Measurements from ENCODE around the gene ADAMTSL1.

Gene ADAMTSL1

GRCh38 chr9:18480662-18481093, 6.7 kb downstream of the ADAMTSL1 start:
- Histone ChIP-seq H3K9me3 (no peaks in the 10 kb centered on the region), H3K4me2 (peak overlapping the region; percentile 26; the same call in 1 of the 2 replicates), H4K20me1 (no peaks in the 10 kb centered on the region), H3K27ac (no peak overlapping the region), H3K9ac (no peak overlapping the region), H3K36me3 (no peaks in the 10 kb centered on the region), H3K27me3 (no peaks in the 10 kb centered on the region), H3K4me3 (no peak overlapping the region), H3K4me1 (peaks cover 9% of the 10 kb centered on the region)
- TF ChIP-seq Cebpa-rat (IDR thresholded peaks at IDR 0.05) = no peak

GRCh38 chr9:18482371-18482770, 8.4 kb downstream of the ADAMTSL1 start:
- TF ChIP-seq Cebpa-rat (IDR thresholded peaks at IDR 0.05) = no peak
- H3K27ac ChIP-seq = no peak overlapping the region
- no peak overlapping the region for H3K4me3 ChIP-seq
- H3K9me3 ChIP-seq = no peaks in the 10 kb centered on the region
- no peaks in the 10 kb centered on the region for H3K36me3 ChIP-seq
- peaks cover 9% of the 10 kb centered on the region for H3K4me1 ChIP-seq
- no peaks in the 10 kb centered on the region for H3K27me3 ChIP-seq
- H4K20me1 ChIP-seq = no peaks in the 10 kb centered on the region
- H3K4me2 ChIP-seq = no peak overlapping the region
- H3K9ac ChIP-seq = no peak overlapping the region

- Histone ChIP-seq H3K36me3 (no peaks in the 10 kb centered on the region), H4K20me1 (no peaks in the 10 kb centered on the region), H3K4me1 (peaks cover 6% of the 10 kb centered on the region), H3K27ac (no peak overlapping the region), H3K9me3 (no peaks in the 10 kb centered on the region), H3K27me3 (no peaks in the 10 kb centered on the region), H3K9ac (no peak overlapping the region), H3K4me3 (no peak overlapping the region), H3K4me2 (no peak overlapping the region)
- TF ChIP-seq Cebpa-rat (IDR thresholded peaks at IDR 0.05) = no peak
Observed at GRCh38 chr9:18485714-18486113, 11.8 kb downstream of the ADAMTSL1 start.

DNA sequence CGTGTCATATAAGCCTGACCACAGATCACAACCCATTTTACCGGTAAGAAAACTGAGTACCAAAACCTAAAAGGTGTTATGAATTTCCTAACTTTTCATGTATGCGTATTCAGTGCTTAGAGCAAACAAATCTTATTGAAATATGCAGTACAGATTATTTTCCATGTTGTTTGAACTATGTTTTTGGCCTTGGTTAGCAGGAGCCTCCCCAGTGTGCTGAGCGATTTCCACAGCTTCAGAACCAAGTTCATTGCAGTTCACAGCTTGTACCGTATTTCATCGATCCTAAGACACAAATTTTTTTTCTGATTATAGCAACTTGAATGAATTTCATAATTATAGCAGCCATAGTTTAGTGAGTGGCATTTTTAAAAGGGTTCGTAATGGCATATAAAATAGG, 13.7 kb downstream of the ADAMTSL1 start:
- TF ChIP-seq Cebpa-rat (IDR thresholded peaks at IDR 0.05) = no peak
- Histone ChIP-seq H3K27ac (no peak overlapping the region), H3K36me3 (no peaks in the 10 kb centered on the region), H4K20me1 (no peaks in the 10 kb centered on the region), H3K9me3 (no peaks in the 10 kb centered on the region), H3K4me2 (no peak overlapping the region), H3K27me3 (no peaks in the 10 kb centered on the region), H3K4me3 (no peak overlapping the region), H3K9ac (no peak overlapping the region), H3K4me1 (no peaks in the 10 kb centered on the region)

- H3K4me3 ChIP-seq = no peak overlapping the region
- no peak for TF ChIP-seq Cebpa-rat (IDR thresholded peaks at IDR 0.05)
- no peak overlapping the region for H3K4me2 ChIP-seq
- H3K4me1 ChIP-seq = no peaks in the 10 kb centered on the region
- H3K9me3 ChIP-seq = no peaks in the 10 kb centered on the region
- H3K9ac ChIP-seq = no peak overlapping the region
- H3K27me3 ChIP-seq = no peaks in the 10 kb centered on the region
- no peaks in the 10 kb centered on the region for H3K36me3 ChIP-seq
- no peak overlapping the region for H3K27ac ChIP-seq
- no peaks in the 10 kb centered on the region for H4K20me1 ChIP-seq
Observed at GRCh38 chr9:18488886-18489285, 14.9 kb downstream of the ADAMTSL1 start.

DNA sequence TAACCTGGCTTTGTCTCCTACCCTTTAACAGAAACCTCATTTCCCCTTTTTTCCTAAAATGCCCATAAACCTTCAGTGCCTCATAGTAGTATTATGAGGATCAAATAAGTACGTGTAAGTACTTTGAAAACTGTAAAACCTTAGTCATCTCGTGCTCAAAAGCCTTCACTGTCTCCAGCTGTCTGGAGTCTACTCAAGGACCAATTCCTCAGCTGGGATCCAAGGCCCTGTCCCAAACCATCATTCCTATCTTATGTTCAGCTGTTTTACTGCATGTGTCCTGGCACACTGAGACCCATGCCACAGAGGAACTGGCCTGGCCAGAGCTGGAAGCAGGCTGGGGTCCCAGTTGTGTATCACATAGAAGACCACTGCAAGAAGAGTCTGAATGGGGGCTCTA, 15.9 kb downstream of the ADAMTSL1 start:
- no peak for TF ChIP-seq Cebpa-rat (IDR thresholded peaks at IDR 0.05)
- H3K27me3 ChIP-seq = no peaks in the 10 kb centered on the region
- no peaks in the 10 kb centered on the region for H4K20me1 ChIP-seq
- H3K36me3 ChIP-seq = no peaks in the 10 kb centered on the region
- no peak overlapping the region for H3K4me2 ChIP-seq
- no peaks in the 10 kb centered on the region for H3K4me1 ChIP-seq
- no peak overlapping the region for H3K9ac ChIP-seq
- H3K9me3 ChIP-seq = no peaks in the 10 kb centered on the region
- H3K27ac ChIP-seq = no peak overlapping the region
- H3K4me3 ChIP-seq = no peak overlapping the region

DNA sequence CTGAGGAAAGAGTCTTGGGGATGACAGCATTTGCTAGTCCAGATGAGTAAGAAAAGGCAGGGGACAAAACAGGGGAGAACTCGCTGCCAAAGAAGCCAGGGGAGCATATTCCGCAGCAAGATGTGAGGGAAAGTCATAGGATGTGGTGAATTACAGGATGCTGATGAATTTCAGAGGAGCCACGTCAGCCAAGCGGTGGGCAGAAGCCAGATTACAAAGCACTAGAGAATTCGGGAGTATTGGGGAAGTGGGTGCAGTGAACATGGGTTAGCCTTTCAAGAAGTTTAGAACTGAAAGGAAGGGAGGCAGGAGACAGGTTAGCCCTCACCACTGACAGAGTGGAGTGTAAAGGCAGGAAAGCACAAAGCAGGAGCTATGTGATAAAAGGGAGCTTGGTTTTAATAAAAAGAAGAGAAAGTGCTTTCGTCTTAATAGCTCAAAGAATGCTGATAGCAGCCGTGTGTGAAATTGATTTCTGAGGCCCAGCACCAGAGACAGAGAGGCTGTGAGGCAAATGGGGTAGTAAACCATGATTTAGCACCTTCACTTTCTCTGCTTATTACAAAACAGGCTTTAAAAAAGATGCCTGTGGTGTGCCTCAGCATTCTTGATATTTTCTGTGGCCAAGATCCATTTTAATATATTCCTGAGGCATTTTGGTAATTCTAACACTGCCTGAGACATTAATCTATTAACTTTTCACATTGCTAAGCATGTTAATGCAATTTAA, 16.9 kb downstream of the ADAMTSL1 start:
- no peaks in the 10 kb centered on the region for H3K27me3 ChIP-seq
- no peak for TF ChIP-seq Cebpa-rat (IDR thresholded peaks at IDR 0.05)
- H3K9me3 ChIP-seq = no peaks in the 10 kb centered on the region
- H4K20me1 ChIP-seq = no peaks in the 10 kb centered on the region
- no peak overlapping the region for H3K4me3 ChIP-seq
- H3K4me1 ChIP-seq = no peaks in the 10 kb centered on the region
- H3K36me3 ChIP-seq = no peaks in the 10 kb centered on the region
- no peak overlapping the region for H3K9ac ChIP-seq
- H3K4me2 ChIP-seq = no peak overlapping the region
- H3K27ac ChIP-seq = no peak overlapping the region

- no peaks in the 10 kb centered on the region for H3K4me1 ChIP-seq
- no peak overlapping the region for H3K27ac ChIP-seq
- H3K9ac ChIP-seq = no peak overlapping the region
- H3K4me3 ChIP-seq = no peak overlapping the region
- H3K4me2 ChIP-seq = no peak overlapping the region
- no peaks in the 10 kb centered on the region for H4K20me1 ChIP-seq
- no peaks in the 10 kb centered on the region for H3K9me3 ChIP-seq
- TF ChIP-seq Cebpa-rat (IDR thresholded peaks at IDR 0.05) = no peak
- H3K36me3 ChIP-seq = no peaks in the 10 kb centered on the region
- H3K27me3 ChIP-seq = no peaks in the 10 kb centered on the region
Observed at GRCh38 chr9:18492612-18493011, 18.7 kb downstream of the ADAMTSL1 start.

DNA sequence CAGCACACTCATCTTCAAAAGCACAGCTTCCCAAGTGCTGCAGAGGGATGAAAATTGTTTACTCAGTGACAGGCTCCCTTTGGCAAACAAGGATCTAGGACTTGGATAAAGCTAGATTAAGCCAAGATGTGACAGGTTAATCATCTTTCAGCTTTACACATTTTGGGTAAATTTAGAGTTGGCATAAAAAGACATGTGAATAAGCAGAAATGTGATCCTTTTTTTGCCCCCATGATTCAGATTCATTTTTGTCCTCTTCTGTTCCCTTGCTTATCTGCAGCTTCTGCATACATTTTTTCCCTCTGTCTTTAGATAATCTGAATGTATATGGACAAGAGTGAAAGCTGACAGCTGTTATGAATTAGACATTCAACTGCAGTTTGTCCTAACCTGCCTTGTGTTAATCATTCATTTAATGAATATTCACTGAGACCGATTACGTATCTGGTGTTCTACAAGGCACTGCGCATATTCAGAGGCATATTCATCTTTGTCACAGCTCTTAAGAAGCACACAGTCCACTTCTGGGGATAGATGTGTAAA, 19.6 kb downstream of the ADAMTSL1 start:
- Histone ChIP-seq H3K4me3 (no peak overlapping the region), H3K36me3 (no peaks in the 10 kb centered on the region), H3K9ac (no peak overlapping the region), H3K27me3 (no peaks in the 10 kb centered on the region), H4K20me1 (no peaks in the 10 kb centered on the region), H3K4me2 (no peak overlapping the region), H3K27ac (no peak overlapping the region), H3K4me1 (no peaks in the 10 kb centered on the region), H3K9me3 (no peaks in the 10 kb centered on the region)
- TF ChIP-seq Cebpa-rat (IDR thresholded peaks at IDR 0.05) = no peak

GRCh38 chr9:18495065-18495464, 21.1 kb downstream of the ADAMTSL1 start:
- H3K27me3 ChIP-seq = no peaks in the 10 kb centered on the region
- no peak overlapping the region for H3K4me3 ChIP-seq
- no peak overlapping the region for H3K27ac ChIP-seq
- no peak for TF ChIP-seq Cebpa-rat (IDR thresholded peaks at IDR 0.05)
- no peaks in the 10 kb centered on the region for H3K36me3 ChIP-seq
- no peaks in the 10 kb centered on the region for H3K4me1 ChIP-seq
- H3K9ac ChIP-seq = no peak overlapping the region
- H3K4me2 ChIP-seq = no peak overlapping the region
- no peaks in the 10 kb centered on the region for H4K20me1 ChIP-seq
- H3K9me3 ChIP-seq = no peaks in the 10 kb centered on the region

All from BLaER1 (cell line).